Neural cell (in vitro differentiated cells): Measurements from ENCODE around the gene MLEC. TPM values are rescaled to one million over a fixed set of nuclear protein-coding genes. Genes with fewer than 3 reads are reported as not detected.
A peak's percentile ranks its signal among the peaks of the same experiment; 100 is the strongest.

Experiments used
- H2AFZ ChIP-seq: fragments of 200-600, 300-800 bp; sonication (generic), shearing (Covaris generic); 2 replicates; pipeline ENCODE4 v1.6.0; 2014; ENCODE audit warnings: low read depth, mild to moderate bottlenecking, antibody characterized with exemption, low read length, moderate library complexity
- H3F3A ChIP-seq: fragments of 200-600 bp; shearing (Covaris generic); 2 replicates; pipeline ENCODE4 v1.6.1; 2016; ENCODE audit warnings: mild to moderate bottlenecking, moderate library complexity, mixed read lengths, antibody characterized with exemption, low read length; ENCODE audit not compliant: insufficient read depth, poor library complexity, severe bottlenecking
- H3K27ac ChIP-seq: fragments of 200-600, 300-800 bp; sonication (generic), shearing (Covaris generic); 2 replicates; pipeline ENCODE4 v1.5.1; 2014; ENCODE audit warnings: mild to moderate bottlenecking, low read length, moderate library complexity
- H3K27me3 ChIP-seq: fragments of 300-800, 200-600 bp; sonication (generic), shearing (Covaris generic); 2 replicates; pipeline ENCODE4 v1.6.0; 2014; ENCODE audit warnings: mild to moderate bottlenecking, low read depth, low read length, moderate library complexity; ENCODE audit not compliant: insufficient read depth
- H3K36me3 ChIP-seq: fragments of 300-800, 200-600 bp; sonication (generic), shearing (Covaris generic); 2 replicates; pipeline ENCODE4 v1.5.1; 2014; ENCODE audit warnings: mild to moderate bottlenecking, antibody characterized with exemption, low read length, moderate library complexity; ENCODE audit not compliant: insufficient read depth
- H3K4me2 ChIP-seq: fragments of 300-800, 200-600 bp; sonication (generic), shearing (Covaris generic); 2 replicates; pipeline ENCODE4 v1.6.0; 2014; ENCODE audit warnings: mild to moderate bottlenecking, low read length
- H3K4me3 ChIP-seq: fragments of 300-800, 200-600 bp; sonication (generic), shearing (Covaris generic); 2 replicates; pipeline ENCODE4 v1.5.1; 2014; ENCODE audit warnings: mild to moderate bottlenecking, low read length, moderate library complexity
- H3K79me2 ChIP-seq: fragments of 200-600 bp; shearing (Covaris generic); replicated peaks from 2 replicates; pipeline ENCODE4 v1.6.0; 2014; ENCODE audit warnings: mild to moderate bottlenecking, low read length, moderate library complexity; ENCODE audit not compliant: insufficient read depth
- H3K9ac ChIP-seq: fragments of 300-800, 200-600 bp; sonication (generic), shearing (Covaris generic); 2 replicates; pipeline ENCODE4 v1.6.1; 2016; ENCODE audit warnings: mild to moderate bottlenecking, low read length, mixed read lengths
- H3K9me2 ChIP-seq: fragments of 200-600 bp; shearing (Covaris generic); 2 replicates; pipeline ENCODE4 v1.6.1; 2016; ENCODE audit warnings: mild to moderate bottlenecking, low read length, mixed read lengths; ENCODE audit not compliant: insufficient read depth
- H3K9me3 ChIP-seq: fragments of 200-600, 300-800 bp; sonication (generic), shearing (Covaris generic); 2 replicates; pipeline ENCODE4 v1.6.1; 2016; ENCODE audit warnings: mild to moderate bottlenecking, mixed run types, low read length, moderate library complexity, mixed read lengths
- H4K20me1 ChIP-seq: fragments of 200-600 bp; shearing (Covaris generic); 2 replicates; pipeline ENCODE4 v1.6.1; 2016; ENCODE audit warnings: mild to moderate bottlenecking, mixed run types; ENCODE audit not compliant: insufficient read depth
- EP300 ChIP-seq: fragments of 450-650 bp; conservative IDR thresholded peaks from 2 replicates; pipeline ENCODE4 v1.6.1; 2014; ENCODE audit warnings: antibody characterized with exemption, mild to moderate bottlenecking, moderate library complexity; ENCODE audit not compliant: poor library complexity, severe bottlenecking
- EZH2 ChIP-seq: fragments of 200-600, 300-800 bp; shearing (Covaris generic), sonication (generic); IDR thresholded peaks from 2 replicates; pipeline ENCODE4 v1.6.1; 2014; ENCODE audit warnings: antibody characterized with exemption, low read length, borderline replicate concordance, mild to moderate bottlenecking; ENCODE audit not compliant: insufficient read depth, poor library complexity, severe bottlenecking
- MXI1 ChIP-seq: fragments of 450-650 bp; conservative IDR thresholded peaks from 2 replicates; pipeline ENCODE4 v1.6.1; 2014; ENCODE audit warnings: antibody characterized with exemption, mild to moderate bottlenecking; ENCODE audit not compliant: poor library complexity, severe bottlenecking
- POLR2AphosphoS5 ChIP-seq: IDR thresholded peaks from 2 replicates; pipeline ENCODE4 v1.6.1; 2012
- RAD21 ChIP-seq: fragments of 450-650 bp; conservative IDR thresholded peaks from 2 replicates; pipeline ENCODE4 v1.6.1; 2014; ENCODE audit warnings: antibody characterized with exemption, mild to moderate bottlenecking, moderate library complexity
- REST ChIP-seq: IDR thresholded peaks from 2 replicates; pipeline ENCODE4 v1.6.1; 2012; ENCODE audit warnings: borderline replicate concordance
- SMC3 ChIP-seq: fragments of 450-650 bp; conservative IDR thresholded peaks from 2 replicates; pipeline ENCODE4 v1.6.1; 2014; ENCODE audit warnings: antibody characterized with exemption, mild to moderate bottlenecking, moderate library complexity; ENCODE audit not compliant: poor library complexity
- TAF1 ChIP-seq: IDR thresholded peaks from 2 replicates; pipeline ENCODE4 v1.6.1; 2012; ENCODE audit warnings: low read depth
- polyA minus RNA-seq: library from RNA; depleted of rRNA, polyadenylated mRNA; stranded (reverse); fragments of >200 nt; gene quantifications from 2 replicates; pipeline ENCODE4 v1.2.3, GENCODE V29; 2014
- polyA plus RNA-seq: library from polyadenylated mRNA; depleted of rRNA; stranded (reverse); fragments of >200 nt; gene quantifications from 2 replicates; pipeline ENCODE4 v1.2.3, GENCODE V29; 2014
- TF ChIP-seq, protein P1 (sequence below): fragments of 450-650 bp; IDR thresholded peaks from 2 replicates; pipeline ENCODE4 v1.5.1; 2014; ENCODE audit warnings: antibody characterized with exemption, mild to moderate bottlenecking, moderate library complexity; ENCODE audit not compliant: poor library complexity, severe bottlenecking

MLEC gene, protein sequence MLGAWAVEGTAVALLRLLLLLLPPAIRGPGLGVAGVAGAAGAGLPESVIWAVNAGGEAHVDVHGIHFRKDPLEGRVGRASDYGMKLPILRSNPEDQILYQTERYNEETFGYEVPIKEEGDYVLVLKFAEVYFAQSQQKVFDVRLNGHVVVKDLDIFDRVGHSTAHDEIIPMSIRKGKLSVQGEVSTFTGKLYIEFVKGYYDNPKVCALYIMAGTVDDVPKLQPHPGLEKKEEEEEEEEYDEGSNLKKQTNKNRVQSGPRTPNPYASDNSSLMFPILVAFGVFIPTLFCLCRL
- polyA plus RNA-seq: 27.4 and 33.2 TPM in 2 replicates
- polyA minus RNA-seq: 50.2 and 56.0 TPM in 2 replicates

- peak within 1 kb of the TSS; percentile 89 for H3K4me3 ChIP-seq
- H3K4me2 ChIP-seq: peak within 1 kb of the TSS; percentile 71
- H4K20me1 ChIP-seq: no peaks in the 10 kb centered on the region
- no peaks in the 10 kb centered on the region for H3K9me2 ChIP-seq
- peaks cover 39% of the 10 kb centered on the region for H3K79me2 ChIP-seq
- H3K9ac ChIP-seq: peak within 1 kb of the TSS; percentile 87
- TF ChIP-seq POLR2AphosphoS5 (peak; percentile 88), SMC3 (peak; percentile 66), RAD21 (peak; percentile 65), REST (peak; percentile 32), EZH2 (no peak), MXI1 (peak; percentile 88), TAF1 (peak; percentile 70), EP300 (peak; percentile 59)
- TF ChIP-seq, protein P1, sequence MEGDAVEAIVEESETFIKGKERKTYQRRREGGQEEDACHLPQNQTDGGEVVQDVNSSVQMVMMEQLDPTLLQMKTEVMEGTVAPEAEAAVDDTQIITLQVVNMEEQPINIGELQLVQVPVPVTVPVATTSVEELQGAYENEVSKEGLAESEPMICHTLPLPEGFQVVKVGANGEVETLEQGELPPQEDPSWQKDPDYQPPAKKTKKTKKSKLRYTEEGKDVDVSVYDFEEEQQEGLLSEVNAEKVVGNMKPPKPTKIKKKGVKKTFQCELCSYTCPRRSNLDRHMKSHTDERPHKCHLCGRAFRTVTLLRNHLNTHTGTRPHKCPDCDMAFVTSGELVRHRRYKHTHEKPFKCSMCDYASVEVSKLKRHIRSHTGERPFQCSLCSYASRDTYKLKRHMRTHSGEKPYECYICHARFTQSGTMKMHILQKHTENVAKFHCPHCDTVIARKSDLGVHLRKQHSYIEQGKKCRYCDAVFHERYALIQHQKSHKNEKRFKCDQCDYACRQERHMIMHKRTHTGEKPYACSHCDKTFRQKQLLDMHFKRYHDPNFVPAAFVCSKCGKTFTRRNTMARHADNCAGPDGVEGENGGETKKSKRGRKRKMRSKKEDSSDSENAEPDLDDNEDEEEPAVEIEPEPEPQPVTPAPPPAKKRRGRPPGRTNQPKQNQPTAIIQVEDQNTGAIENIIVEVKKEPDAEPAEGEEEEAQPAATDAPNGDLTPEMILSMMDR: peak; percentile 60
- peak within 1 kb of the TSS; percentile 60 for H2AFZ ChIP-seq
- no peaks in the 10 kb centered on the region for H3K27me3 ChIP-seq
- peak within 1 kb of the TSS; percentile 95 for H3K27ac ChIP-seq
- no peaks in the 10 kb centered on the region for H3K36me3 ChIP-seq
- H3K9me3 ChIP-seq: no peaks in the 10 kb centered on the region
- no peaks in the 10 kb centered on the region for H3F3A ChIP-seq
Observed at GRCh38 chr12:120686690-120687577, at the start of gene MLEC. Gene MLEC (plus strand): TSS chr12:120687149. CDS start chr12:120687297, 148 bp downstream.
